NCI-H69 (cell line): ENCODE results near the gene COL9A2.

Experiments used
- DNase-seq: peaks from one replicate; lab custom pipeline; 2025; lab: John Stamatoyannopoulos, UW

The COL9A2 gene

GRCh38 chr1:40257688-40258444 is 59.2 kb downstream of the COL9A2 start, which contains the start of gene ZMPSTE24:
Gene ZMPSTE24 (plus strand): TSS chr1:40258236. CDS start chr1:40258272, 36 bp downstream.
- peak; percentile 96 for DNase-seq

- DNase-seq: peak; percentile 67
Measured at GRCh38 chr1:40257313-40257687, 59.8 kb downstream of the COL9A2 start.

DNA sequence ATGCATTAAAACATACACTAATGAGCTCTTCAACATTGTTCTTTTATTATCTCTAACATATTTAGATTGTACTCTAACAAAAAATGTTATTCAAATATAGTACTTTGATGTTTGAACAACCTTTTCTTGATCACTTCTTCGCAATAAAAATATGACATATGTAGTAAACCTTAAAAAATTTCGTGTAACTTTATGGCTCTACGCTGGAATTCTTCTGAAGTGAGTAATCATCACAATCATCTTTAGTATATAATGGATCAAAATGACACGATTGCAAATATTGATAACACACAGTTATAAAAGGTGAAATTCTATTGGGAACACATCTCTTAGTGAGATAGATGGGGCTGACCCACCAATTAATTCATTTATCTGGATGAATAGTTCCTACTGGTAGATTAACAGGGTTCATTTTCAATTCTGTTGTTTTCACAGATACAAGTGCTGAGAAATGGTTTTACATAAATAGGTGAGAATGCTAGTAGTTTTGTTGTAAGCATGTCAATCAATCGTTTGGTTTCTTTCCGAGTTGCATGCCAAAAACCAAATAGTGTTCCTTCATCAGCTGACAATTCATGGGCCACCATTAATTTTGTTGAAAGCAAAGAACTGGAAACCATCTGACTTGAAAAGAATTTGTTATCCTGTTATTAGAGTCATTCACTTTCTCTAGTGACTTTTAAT is 60.5 kb downstream of the COL9A2 start:
- no peak for DNase-seq

GRCh38 chr1:40255231-40255630 is 61.9 kb downstream of the COL9A2 start:
- no peak for DNase-seq

- DNase-seq: no peak
Measured at GRCh38 chr1:40252601-40253000, 64.5 kb downstream of the COL9A2 start.

- no peak for DNase-seq
Measured at GRCh38 chr1:40251456-40251855, 65.6 kb downstream of the COL9A2 start.
